ENCODE measurements around the gene GLYATL1B. TPM values are rescaled to one million over a fixed set of nuclear protein-coding genes. Genes with fewer than 3 reads are reported as not detected.
"Not testable (repeated sequence)": the region's sequence is repeated elsewhere in the genome, so short reads cannot be mapped to it uniquely, and the experiment has no call there.

Gene GLYATL1B, protein sequence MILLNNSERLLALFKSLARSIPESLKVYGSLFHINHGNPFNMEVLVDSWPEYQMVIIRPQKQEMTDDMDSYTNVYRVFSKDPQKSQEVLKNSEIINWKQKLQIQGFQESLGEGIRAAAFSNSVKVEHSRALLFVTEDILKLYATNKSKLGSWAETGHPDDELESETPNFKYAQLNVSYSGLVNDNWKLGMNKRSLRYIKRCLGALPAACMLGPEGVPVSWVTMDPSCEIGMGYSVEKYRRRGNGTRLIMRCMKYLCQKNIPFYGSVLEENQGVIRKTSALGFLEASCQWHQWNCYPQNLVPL
- not detected in 2 replicates for polyA plus RNA-seq (2011; rRNA removed)
- not detected in 2 replicates for polyA plus RNA-seq (2012; cell fraction: cytosol; rRNA removed)
- polyA plus RNA-seq (2012; cell fraction: nucleus; rRNA removed), result not detected in 2 replicates
- polyA plus RNA-seq (2017; fragmentation: RNase III; extraction: RNeasy Plus Mini Kit Qiagen cat#74134 plus additional on column Dnase treatment), result not detected in 3 replicates
- not detected in 2 replicates for polyA minus RNA-seq (2011; rRNA and poly(A)+ RNA removed)

DNA sequence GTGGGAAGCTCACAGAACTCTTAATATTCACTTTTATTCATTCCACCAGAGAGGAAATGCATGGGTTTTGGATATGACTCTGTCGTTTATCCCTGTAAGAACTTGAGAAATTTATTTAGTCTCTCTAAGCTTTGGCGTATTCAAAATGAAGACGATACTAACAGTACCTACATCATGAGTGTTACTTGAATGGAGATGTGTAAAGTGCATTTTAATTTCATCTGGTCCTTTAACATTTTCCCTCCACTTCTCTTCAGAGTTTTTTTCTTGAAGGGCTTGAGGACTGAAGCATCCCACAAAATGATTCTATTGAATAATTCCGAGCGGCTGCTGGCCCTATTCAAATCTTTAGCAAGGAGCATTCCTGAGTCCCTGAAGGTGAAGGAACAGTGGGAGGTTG is at the start of gene GLYATL1B:
GLYATL1B (plus strand) TSS at position 301 of the 400 bp plus-strand sequence; CDS start at position 301, 0 bp downstream.
- ATAC-seq; H3K4me2 ChIP-seq; POLR2A ChIA-PET; DNase-seq (ENCODE audit: low read depth in 1 of 2, low spot score in 1 of 2); H3K27ac ChIP-seq; FAIRE-seq; H3K9me3 ChIP-seq; H3K4me1 ChIP-seq; H3K4me3 ChIP-seq: not testable (repeated sequence)
- CTCF ChIA-PET, result interaction anchor here (1.0 to 1.5 kb wide), 4 partner anchors 11 to 50 kb away, joined by 3 to 4 read pairs (median 4); no protein-coding TSS in a partner anchor
- WGBS (ENCODE audit: missing lambda C conversion rate), result 63% methylated on average over 5 of the region's 5 CpGs

DNA sequence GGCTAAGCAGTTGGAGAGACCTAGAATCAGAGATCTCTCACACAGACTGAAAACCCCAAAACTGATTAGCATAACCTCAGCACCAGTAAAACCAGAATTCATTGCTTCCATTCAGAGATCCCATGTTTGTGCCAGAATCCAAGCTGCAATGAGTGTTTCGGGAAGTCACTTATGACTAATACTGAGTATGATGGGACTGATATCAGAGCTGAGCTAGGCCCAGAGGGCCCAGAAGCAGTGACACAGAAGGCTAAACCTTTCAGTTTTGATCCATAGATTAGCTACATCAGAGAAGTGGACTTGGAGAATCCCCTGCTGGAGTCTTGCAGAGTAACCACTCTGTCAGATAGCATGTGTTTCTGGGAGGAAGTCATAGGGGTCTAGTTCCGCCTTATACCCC is 49.6 kb upstream of the GLYATL1B start:
- H3K4me1 ChIP-seq, CTCF ChIA-PET: not testable (repeated sequence)

DNA sequence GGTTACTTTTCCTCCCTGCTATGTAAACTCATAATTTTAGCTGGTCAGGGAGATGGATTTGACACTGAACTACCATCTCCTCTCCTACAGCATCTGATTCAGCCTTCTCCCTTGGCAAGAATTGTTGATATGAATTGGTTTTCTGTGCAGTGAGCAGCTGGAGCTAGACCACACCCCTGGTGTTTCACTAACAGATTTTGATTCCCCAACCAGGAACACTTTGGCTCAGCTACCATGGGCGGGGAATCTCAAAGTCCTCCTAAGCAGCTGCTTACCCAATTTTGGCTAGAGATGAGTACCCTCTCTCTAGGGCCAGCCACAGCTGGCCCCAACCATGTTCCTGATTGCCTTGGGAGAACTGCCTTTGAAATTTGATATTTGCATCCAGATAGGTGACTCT is 48.7 kb upstream of the GLYATL1B start:
- H3K27ac ChIP-seq; H3K9me3 ChIP-seq; POLR2A ChIA-PET; H3K4me2 ChIP-seq; CTCF ChIA-PET; DNase-seq (ENCODE audit: low read depth in 1 of 2, low spot score in 1 of 2); FAIRE-seq; H3K4me1 ChIP-seq; ATAC-seq; H3K4me3 ChIP-seq: not testable (repeated sequence)
- WGBS (ENCODE audit: missing lambda C conversion rate), result 0% methylated on average over 1 of the region's 1 CpG

More for the DNA sequence above, 49.6 kb upstream of the GLYATL1B start:
- 22% methylated on average over 2 of the region's 2 CpGs for WGBS (ENCODE audit: missing lambda C conversion rate)
- DNase-seq (ENCODE audit: low read depth in 1 of 2, low spot score in 1 of 2); FAIRE-seq; H3K9me3 ChIP-seq; POLR2A ChIA-PET; H3K27ac ChIP-seq; H3K4me2 ChIP-seq; H3K4me3 ChIP-seq; ATAC-seq: not testable (repeated sequence)

DNA sequence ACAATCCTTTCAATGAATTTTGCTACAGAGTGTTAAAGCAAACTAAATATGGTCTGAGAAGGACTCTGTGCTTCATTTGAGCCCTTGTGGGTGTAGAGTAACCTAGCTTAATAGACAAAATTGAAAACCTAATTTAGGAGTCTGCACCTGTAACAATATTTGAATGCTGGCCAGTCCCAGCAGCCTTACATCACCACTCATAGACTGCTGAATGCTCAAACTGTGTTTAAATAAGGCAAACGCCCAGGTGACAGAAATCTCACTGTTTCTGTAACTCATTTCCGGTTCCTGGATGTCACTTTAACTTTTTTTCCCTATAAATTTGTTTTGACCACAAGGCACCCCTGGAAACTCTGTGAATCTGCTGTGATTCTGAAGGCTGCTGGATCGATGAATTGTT is 45.5 kb upstream of the GLYATL1B start:
- DNase-seq (ENCODE audit: low read depth in 1 of 2, low spot score in 1 of 2) (no peak), ATAC-seq (no peak), FAIRE-seq (no peak)
- ChIA-PET POLR2A (no interaction called here), CTCF (no interaction called here)
- Histone ChIP-seq H3K4me2 (no peak overlapping the region), H3K9me3 (no peaks in the 10 kb centered on the region), H3K4me1 (no peaks in the 10 kb centered on the region), H3K4me3 (no peak overlapping the region), H3K27ac (no peak overlapping the region)
- TF ChIP-seq ZSCAN20 (CRISPR knock-in tag; IDR thresholded peaks at IDR 0.05), result no peak
- TF ChIP-seq BHLHE40 (IDR thresholded peaks at IDR 0.05; ENCODE audit: low read depth, low read length), result no peak
- TF ChIP-seq MAZ (IDR thresholded peaks at IDR 0.05; ENCODE audit: borderline replicate concordance, low read depth, low read length), result no peak
- TF ChIP-seq PHF8 (IDR thresholded peaks at IDR 0.05; ENCODE audit: borderline replicate concordance, low read depth), result no peak
- TF ChIP-seq, protein P1, sequence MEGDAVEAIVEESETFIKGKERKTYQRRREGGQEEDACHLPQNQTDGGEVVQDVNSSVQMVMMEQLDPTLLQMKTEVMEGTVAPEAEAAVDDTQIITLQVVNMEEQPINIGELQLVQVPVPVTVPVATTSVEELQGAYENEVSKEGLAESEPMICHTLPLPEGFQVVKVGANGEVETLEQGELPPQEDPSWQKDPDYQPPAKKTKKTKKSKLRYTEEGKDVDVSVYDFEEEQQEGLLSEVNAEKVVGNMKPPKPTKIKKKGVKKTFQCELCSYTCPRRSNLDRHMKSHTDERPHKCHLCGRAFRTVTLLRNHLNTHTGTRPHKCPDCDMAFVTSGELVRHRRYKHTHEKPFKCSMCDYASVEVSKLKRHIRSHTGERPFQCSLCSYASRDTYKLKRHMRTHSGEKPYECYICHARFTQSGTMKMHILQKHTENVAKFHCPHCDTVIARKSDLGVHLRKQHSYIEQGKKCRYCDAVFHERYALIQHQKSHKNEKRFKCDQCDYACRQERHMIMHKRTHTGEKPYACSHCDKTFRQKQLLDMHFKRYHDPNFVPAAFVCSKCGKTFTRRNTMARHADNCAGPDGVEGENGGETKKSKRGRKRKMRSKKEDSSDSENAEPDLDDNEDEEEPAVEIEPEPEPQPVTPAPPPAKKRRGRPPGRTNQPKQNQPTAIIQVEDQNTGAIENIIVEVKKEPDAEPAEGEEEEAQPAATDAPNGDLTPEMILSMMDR (IDR thresholded peaks at IDR 0.05), result no peak
- TF ChIP-seq CHD4 (IDR thresholded peaks at IDR 0.05; ENCODE audit: borderline replicate concordance), result no peak
- no peak for TF ChIP-seq HOXA7 (CRISPR knock-in tag; IDR thresholded peaks at IDR 0.05)
- TF ChIP-seq EHMT2 (IDR thresholded peaks at IDR 0.05; ENCODE audit: low read depth), result no peak
- no peak for TF ChIP-seq RFX5 (IDR thresholded peaks at IDR 0.05)
- no peak for TF ChIP-seq MYC (IDR thresholded peaks at IDR 0.05; ENCODE audit: borderline replicate concordance, low read length)
- TF ChIP-seq RNF2 (IDR thresholded peaks at IDR 0.05; ENCODE audit: borderline replicate concordance, low read depth), result no peak
- no peak for TF ChIP-seq RCOR1 (IDR thresholded peaks at IDR 0.05; ENCODE audit: low read depth, low read length)
- no peak for TF ChIP-seq JUNB (IDR thresholded peaks at IDR 0.05)
- 2% methylated on average over 3 of the region's 3 CpGs for WGBS (ENCODE audit: missing lambda C conversion rate)

DNA sequence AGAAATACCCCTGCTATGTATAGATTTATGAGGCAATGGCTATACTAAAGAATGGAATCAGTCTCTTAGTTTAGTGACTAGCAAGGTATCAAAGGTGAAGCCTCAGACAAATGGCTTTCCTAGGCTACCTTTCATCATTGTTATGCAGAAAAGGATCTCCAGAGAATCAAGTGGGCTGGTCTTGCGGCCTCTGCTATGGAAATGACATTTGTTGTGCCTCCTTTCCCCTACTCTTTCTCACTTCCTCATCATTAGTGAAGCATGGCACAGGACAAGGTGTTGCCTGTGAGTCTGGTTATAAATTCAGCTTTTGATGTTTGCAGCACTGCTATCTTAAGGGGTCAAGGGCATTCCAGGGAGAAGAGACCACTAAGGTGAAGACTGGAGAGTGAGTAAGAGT is 34.7 kb upstream of the GLYATL1B start:
- H3K4me2 ChIP-seq; DNase-seq (ENCODE audit: low read depth in 1 of 2, low spot score in 1 of 2); H3K4me1 ChIP-seq; FAIRE-seq; H3K4me3 ChIP-seq; POLR2A ChIA-PET; H3K27ac ChIP-seq; ATAC-seq; H3K9me3 ChIP-seq: not testable (repeated sequence)
- 0% methylated on average over 1 of the region's 1 CpG for WGBS (ENCODE audit: missing lambda C conversion rate)
- CTCF ChIA-PET, result interaction anchor here (1.5 kb wide), 1 partner anchor 107 kb away, joined by 4 read pairs; no protein-coding TSS in a partner anchor

DNA sequence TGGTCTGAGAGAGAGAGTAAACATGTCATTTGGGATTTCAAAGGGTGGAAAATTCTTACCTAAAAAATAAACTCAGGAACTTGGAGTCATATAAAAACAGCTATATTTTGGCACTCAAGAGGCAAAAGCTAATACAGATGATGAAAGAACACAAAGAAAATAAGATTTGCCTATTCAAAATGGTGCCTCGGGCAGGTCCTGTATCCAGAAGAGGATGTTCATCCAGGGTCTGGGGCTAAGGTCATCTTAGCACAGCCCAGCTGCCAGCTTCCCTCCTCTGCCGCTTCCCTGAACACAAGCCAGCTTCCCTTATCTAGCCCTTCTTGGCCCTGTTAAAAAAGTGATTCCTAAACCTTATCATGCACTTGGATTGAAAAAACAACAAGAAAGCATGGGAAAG is 33.8 kb upstream of the GLYATL1B start:
- H3K4me3 ChIP-seq; POLR2A ChIA-PET; H3K4me2 ChIP-seq; H3K4me1 ChIP-seq; ATAC-seq; FAIRE-seq; DNase-seq (ENCODE audit: low read depth in 1 of 2, low spot score in 1 of 2); H3K9me3 ChIP-seq; H3K27ac ChIP-seq: not testable (repeated sequence)
- CTCF ChIA-PET, result interaction anchor here (1.2 to 2.1 kb wide), 5 partner anchors 9 to 106 kb away, joined by 3 to 10 read pairs (median 4); no protein-coding TSS in a partner anchor
- 2% methylated on average over 2 of the region's 2 CpGs for WGBS (ENCODE audit: missing lambda C conversion rate)
